CD4-positive, alpha-beta T cell treated with Interleukin-15 for 4 hours (primary cell): ENCODE data around the gene CPEB1.
A peak's percentile ranks its signal among the peaks of the same experiment; 100 is the strongest.
"Not testable (repeated sequence)": the region's sequence is repeated elsewhere in the genome, so short reads cannot be mapped to it uniquely, and the experiment has no call there.

Source experiments
- DNase-seq: peaks from one replicate; pipeline ENCODE4 v3.0.0-alpha.2; 2020; ENCODE audit warnings: low spot score

CPEB1 gene

GRCh38 chr15:82513587-82513986 is 133.6 kb downstream of the CPEB1 start:
- DNase-seq, result not testable (repeated sequence)

- not testable (repeated sequence) for DNase-seq
Measured at GRCh38 chr15:82507693-82508092, 139.5 kb downstream of the CPEB1 start.

GRCh38 chr15:82507087-82507486 is 140.1 kb downstream of the CPEB1 start:
- not testable (repeated sequence) for DNase-seq

DNA sequence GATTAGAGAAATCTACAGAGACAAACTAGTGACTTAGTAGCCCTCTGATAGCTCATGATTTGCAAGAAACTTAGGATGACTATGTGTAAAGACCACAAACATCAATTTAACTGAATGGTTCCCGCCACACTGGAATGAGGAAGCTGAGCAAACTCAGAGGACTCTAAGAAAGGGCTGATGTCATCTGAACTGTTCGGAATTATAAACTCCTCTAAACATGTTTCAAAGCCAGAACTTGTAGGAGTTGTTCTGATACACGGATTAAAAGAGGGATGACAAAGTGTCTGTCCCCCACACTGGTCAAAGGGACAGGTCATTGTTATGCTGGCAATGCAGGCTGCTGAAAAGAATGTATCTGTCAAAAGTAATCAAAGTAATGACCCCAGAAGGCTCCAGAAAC is 141.3 kb downstream of the CPEB1 start:
- not testable (repeated sequence) for DNase-seq

- not testable (repeated sequence) for DNase-seq
Measured at GRCh38 chr15:82504074-82504473, 143.1 kb downstream of the CPEB1 start.

GRCh38 chr15:82502700-82503339 is 144.3 kb downstream of the CPEB1 start:
- DNase-seq, result peak; percentile 38

- not testable (repeated sequence) for DNase-seq
Measured at GRCh38 chr15:82500772-82501171, 146.4 kb downstream of the CPEB1 start.

DNA sequence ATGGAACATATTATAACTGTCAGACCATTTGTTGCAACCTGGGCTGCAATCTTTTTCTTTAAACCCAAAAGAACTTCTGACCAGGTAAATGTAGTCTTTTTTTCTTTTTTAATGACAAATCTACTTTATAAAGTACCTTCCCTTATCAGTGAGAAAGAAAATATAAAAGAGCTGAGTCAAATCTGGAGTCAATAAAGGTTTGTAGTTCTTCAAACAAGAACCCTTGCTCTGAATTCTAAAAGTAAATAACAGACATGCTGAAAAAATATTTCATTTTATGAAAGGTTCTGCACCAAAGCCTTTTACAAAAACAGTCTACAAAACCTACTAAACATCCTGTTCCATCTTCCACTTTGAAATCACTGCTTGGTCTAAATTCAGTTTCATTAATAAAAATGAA is 149.2 kb downstream of the CPEB1 start:
- not testable (repeated sequence) for DNase-seq
